ENCODE measurements around the gene XYLT1. TPM values are rescaled to one million over a fixed set of nuclear protein-coding genes. Genes with fewer than 3 reads are reported as not detected.

The XYLT1 gene
- polyA plus RNA-seq, 1 donor from 2014 or later: 3.3 TPM

GRCh38 chr16:17437127-17437720, 33.5 kb downstream of the XYLT1 start:
- Histone ChIP-seq H3K4me3 (ENCODE audit: low read length) (no peak overlapping the region), H3K79me2 (replicated peaks; ENCODE audit: insufficient read depth, low read length) (peaks cover 20% of the 10 kb centered on the region), H3F3A (ENCODE audit: insufficient read depth, low read length, poor library complexity, severe bottlenecking) (no peaks in the 10 kb centered on the region), H3K9me2 (ENCODE audit: insufficient read depth, low read length) (no peaks in the 10 kb centered on the region), H4K20me1 (ENCODE audit: insufficient read depth) (no peaks in the 10 kb centered on the region), H2AFZ (ENCODE audit: low read depth, low read length) (no peak overlapping the region), H3K9me3 (ENCODE audit: low read length) (no peaks in the 10 kb centered on the region), H3K27me3 (ENCODE audit: insufficient read depth, low read depth, low read length) (no peaks in the 10 kb centered on the region), H3K27ac (ENCODE audit: low read length) (no peak overlapping the region), H3K36me3 (ENCODE audit: insufficient read depth, low read length) (no peaks in the 10 kb centered on the region), H3K9ac (ENCODE audit: low read length) (no peak overlapping the region), H3K4me2 (ENCODE audit: low read length) (no peak overlapping the region)
- TF ChIP-seq SMC3 (conservative IDR thresholded peaks at IDR 0.05; ENCODE audit: poor library complexity) (no peak), POLR2AphosphoS5 (IDR thresholded peaks at IDR 0.05) (no peak), EP300 (conservative IDR thresholded peaks at IDR 0.05; ENCODE audit: poor library complexity, severe bottlenecking) (no peak), TAF1 (IDR thresholded peaks at IDR 0.05; ENCODE audit: low read depth) (no peak), EZH2 (IDR thresholded peaks at IDR 0.05; ENCODE audit: borderline replicate concordance, insufficient read depth, low read length, poor library complexity, severe bottlenecking) (no peak), RAD21 (conservative IDR thresholded peaks at IDR 0.05) (no peak), REST (IDR thresholded peaks at IDR 0.05; ENCODE audit: borderline replicate concordance) (no peak), MXI1 (conservative IDR thresholded peaks at IDR 0.05; ENCODE audit: poor library complexity, severe bottlenecking) (no peak), CTCF (IDR thresholded peaks at IDR 0.05; ENCODE audit: poor library complexity, severe bottlenecking) (no peak)

- Histone ChIP-seq H3K9ac (ENCODE audit: low read length) (no peak overlapping the region), H3K9me3 (ENCODE audit: low read length) (no peaks in the 10 kb centered on the region), H4K20me1 (ENCODE audit: insufficient read depth) (no peaks in the 10 kb centered on the region), H3K4me3 (ENCODE audit: low read length) (no peak overlapping the region), H3K4me2 (ENCODE audit: low read length) (no peak overlapping the region), H3K9me2 (ENCODE audit: insufficient read depth, low read length) (no peaks in the 10 kb centered on the region), H3K79me2 (replicated peaks; ENCODE audit: insufficient read depth, low read length) (peaks cover 29% of the 10 kb centered on the region), H3K27me3 (ENCODE audit: insufficient read depth, low read depth, low read length) (no peaks in the 10 kb centered on the region), H3F3A (ENCODE audit: insufficient read depth, low read length, poor library complexity, severe bottlenecking) (no peaks in the 10 kb centered on the region), H2AFZ (ENCODE audit: low read depth, low read length) (no peak overlapping the region), H3K36me3 (ENCODE audit: insufficient read depth, low read length) (no peaks in the 10 kb centered on the region), H3K27ac (ENCODE audit: low read length) (no peak overlapping the region)
- no peak for TF ChIP-seq REST (IDR thresholded peaks at IDR 0.05; ENCODE audit: borderline replicate concordance)
- no peak for TF ChIP-seq POLR2AphosphoS5 (IDR thresholded peaks at IDR 0.05)
- TF ChIP-seq CTCF (IDR thresholded peaks at IDR 0.05; ENCODE audit: poor library complexity, severe bottlenecking): no peak
- TF ChIP-seq TAF1 (IDR thresholded peaks at IDR 0.05; ENCODE audit: low read depth): no peak
- TF ChIP-seq MXI1 (conservative IDR thresholded peaks at IDR 0.05; ENCODE audit: poor library complexity, severe bottlenecking): no peak
These were observed 35.4 kb downstream of the XYLT1 start for GRCh38 chr16:17435318-17435717.
